Measurements from ENCODE around the gene PFDN6. TPM values are rescaled to one million over a fixed set of nuclear protein-coding genes. Genes with fewer than 3 reads are reported as not detected.

Gene PFDN6
- total and polyA plus RNA-seq, 9 of the 15 experiments (the other 6 are each of a cell fraction or from before 2014, with no cell fraction given) = 6.8 to 475 (median 216) TPM

GRCh38 chr6:33249732-33250630, 39.4 kb upstream of the PFDN6 start:
- DNase-seq (ENCODE audit: extremely low read depth in 1 of 4, low spot score in 3 of 4) (peak in 2 of 4 experiments; percentile 34), FAIRE-seq (no peak), ATAC-seq (peak; percentile 5)
- ChIA-PET CTCF (ENCODE audit: low intra/inter-chr PET ratio) (interaction anchor here (2.7 to 3.6 kb wide), 2 partner anchors 89 to 126 kb away, joined by 21 to 24 read pairs; no protein-coding TSS in a partner anchor), POLR2A (interaction anchor here (0.6 to 5.2 kb wide), 23 partner anchors 9 to 712 kb away, joined by 3 to 57 read pairs (median 4); partner anchors contain the start of genes B3GALT4, RING1, RPS18 and VPS52)
- 20% methylated on average over 15 of the region's 15 CpGs for WGBS (ENCODE audit: insufficient coverage, low coverage, missing lambda C conversion rate)
- Histone ChIP-seq H3K79me2 (ENCODE audit: control insufficient read depth, insufficient read depth, low read length) (no peaks in the 10 kb centered on the region), H3K27ac (ENCODE audit: extremely low read depth, low read depth, low read length) (peak overlapping the region; percentile 91), H3K4me1 (replicated peaks in 1 of 2; ENCODE audit: control insufficient read depth in 2 of 2, insufficient read depth in 2 of 2, low read length in 2 of 2) (peaks cover 22 to 31% of the 10 kb centered on the region in 2 experiments), H3K36me3 (ENCODE audit: control insufficient read depth, insufficient read depth, low read length) (peaks cover 21% of the 10 kb centered on the region), H3K4me2 (ENCODE audit: insufficient read depth, low read length) (peak overlapping the region; percentile 97), H3K4me3 (peak overlapping the region; percentile 53), H3K9me3 (replicated peaks; ENCODE audit: control insufficient read depth, insufficient read depth, low read depth, low read length) (no peaks in the 10 kb centered on the region), H3K9me1 (ENCODE audit: control insufficient read depth, insufficient read depth, low read length) (peaks cover 4% of the 10 kb centered on the region), H3K27me3 (ENCODE audit: control insufficient read depth in 2 of 2, insufficient read depth in 2 of 2, low read length in 2 of 2) (peaks cover 4 to 6% of the 10 kb centered on the region in 2 experiments; a peak in 2 of 5 replicates), H4K20me1 (replicated peaks; ENCODE audit: control insufficient read depth, insufficient read depth, low read length) (no peaks in the 10 kb centered on the region), H2AFZ (ENCODE audit: low read depth, low read length) (peak overlapping the region; percentile 92), H3K9ac (ENCODE audit: insufficient read depth in 1 of 2, low read depth in 2 of 2, low read length in 2 of 2) (peak overlapping the region; percentile 89 to 90)
- intact Hi-C loops (cut with micrococcal nuclease) (loop anchor here (2.0 kb wide), 1 partner anchor 49 kb away; the partner anchor contains the start of genes RXRB and SLC39A7), in situ Hi-C loops (cut with MboI) (loop anchor here (5.0 kb wide), 2 partner anchors 133 to 233 kb away; no protein-coding TSS in a partner anchor)
- BruUV-seq (replicated peaks) = TSS peak; percentile 88
- TF ChIP-seq SAFB2 (IDR thresholded peaks at IDR 0.05; ENCODE audit: borderline replicate concordance, low read depth, low read length, severe bottlenecking) = no peak
- TF ChIP-seq MEIS2 (IDR thresholded peaks at IDR 0.05; ENCODE audit: partially characterized antibody) = no peak
- 0 out of 2 replicates have a peak, but pooled peaks have one; percentile 60 for TF ChIP-seq ZBTB9 (CRISPR knock-in tag; IDR thresholded peaks at IDR 0.05)
- 0 out of 2 replicates have a peak, but pooled peaks have one; percentile 61 for TF ChIP-seq RHOXF2B (CRISPR knock-in tag; conservative IDR thresholded peaks at IDR 0.05)
- no peak for TF ChIP-seq ZNF444 (CRISPR knock-in tag; IDR thresholded peaks at IDR 0.05)
- TF ChIP-seq BRD4 (IDR thresholded peaks at IDR 0.05) = no peak
- 0 out of 2 replicates have a peak, but pooled peaks have one; percentile 18 for TF ChIP-seq PHB2 (IDR thresholded peaks at IDR 0.05; ENCODE audit: low read depth)
- TF ChIP-seq MITF (IDR thresholded peaks at IDR 0.05) = no peak
- no peak for TF ChIP-seq ETS2 (tag; IDR thresholded peaks at IDR 0.05; ENCODE audit: borderline replicate concordance, poor library complexity, severe bottlenecking)
- no peak for TF ChIP-seq GABPB1 (CRISPR knock-in tag; IDR thresholded peaks at IDR 0.05)
- TF ChIP-seq ZFX (CRISPR knock-in tag; IDR thresholded peaks at IDR 0.05) = no peak
- peak; percentile 64; the same call in 1 of the 2 replicates for TF ChIP-seq NR4A1 (CRISPR knock-in tag; IDR thresholded peaks at IDR 0.05)
- TF ChIP-seq NR4A1 (tag; IDR thresholded peaks at IDR 0.05) = peak; percentile 43; the same call in 1 of the 2 replicates
- TF ChIP-seq ZNF445 (CRISPR knock-in tag; IDR thresholded peaks at IDR 0.05; ENCODE audit: low read depth) = 0 out of 2 replicates have a peak, but pooled peaks have one; percentile 4
- no peak for TF ChIP-seq PTRF (tag; IDR thresholded peaks at IDR 0.05)
- TF ChIP-seq SAP30 (IDR thresholded peaks at IDR 0.05; ENCODE audit: borderline replicate concordance, insufficient read depth, low read depth, low read length, poor library complexity, severe bottlenecking) = peak; percentile 28
- TF ChIP-seq SMARCC2 (IDR thresholded peaks at IDR 0.05; ENCODE audit: low read depth) = peak; percentile 63; the same call in 1 of the 2 replicates
- TF ChIP-seq MIER1 (IDR thresholded peaks at IDR 0.05; ENCODE audit: low read depth) = 0 out of 2 replicates have a peak, but pooled peaks have one; percentile 24
- TF ChIP-seq ERF (CRISPR knock-in tag; IDR thresholded peaks at IDR 0.05) = peak; percentile 48; the same call in 1 of the 2 replicates

All from K562 (cell line).